ENCODE measurements around the gene SNCAIP. TPM values are rescaled to one million over a fixed set of nuclear protein-coding genes. Genes with fewer than 3 reads are reported as not detected.

SNCAIP gene
- total and polyA plus RNA-seq, 9 of the 15 experiments (the other 6 are each of a cell fraction or from before 2014, with no cell fraction given), result 0.04 TPM; not detected in 8

GRCh38 chr5:122374110-122374509 lies 62.1 kb downstream of the SNCAIP start:
- TF ChIP-seq ZNF696 (CRISPR knock-in tag; conservative IDR thresholded peaks at IDR 0.05), result no peak
- no peak for TF ChIP-seq ZC3H8 (IDR thresholded peaks at IDR 0.05)
- no peak for TF ChIP-seq NELFE (IDR thresholded peaks at IDR 0.05; ENCODE audit: insufficient read depth, insufficient read length)
- TF ChIP-seq ZNF217 (CRISPR knock-in tag; IDR thresholded peaks at IDR 0.05), result no peak
- no peak for TF ChIP-seq NFRKB (IDR thresholded peaks at IDR 0.05; ENCODE audit: low read depth)
- no peak for TF ChIP-seq SMC3 (conservative IDR thresholded peaks at IDR 0.05; ENCODE audit: insufficient read depth, low read depth, low read length)
- no peak for TF ChIP-seq NFXL1 (CRISPR knock-in tag; IDR thresholded peaks at IDR 0.05)
- no peak for TF ChIP-seq BCOR (IDR thresholded peaks at IDR 0.05)
- TF ChIP-seq ETV1 (tag; conservative IDR thresholded peaks at IDR 0.05; ENCODE audit: low read depth), result no peak
- TF ChIP-seq ZNF609 (CRISPR knock-in tag; IDR thresholded peaks at IDR 0.05; ENCODE audit: borderline replicate concordance), result no peak
- TF ChIP-seq MBD2 (IDR thresholded peaks at IDR 0.05; ENCODE audit: borderline replicate concordance, low read depth), result no peak
- no peak for TF ChIP-seq KLF16 (IDR thresholded peaks at IDR 0.05)
- no peak for TF ChIP-seq ZHX1 (conservative IDR thresholded peaks at IDR 0.05; ENCODE audit: low read length)
- no peak for TF ChIP-seq LEF1 (IDR thresholded peaks at IDR 0.05)
- no peak for TF ChIP-seq ZNF551 (CRISPR knock-in tag; IDR thresholded peaks at IDR 0.05)
- no peak for TF ChIP-seq HSF4 (CRISPR knock-in tag; IDR thresholded peaks at IDR 0.05; ENCODE audit: borderline replicate concordance)
- Histone ChIP-seq H3K4me1 (replicated peaks in 1 of 2; ENCODE audit: control insufficient read depth in 2 of 2, insufficient read depth in 2 of 2, low read length in 2 of 2) (no peaks in the 10 kb centered on the region), H3K27ac (ENCODE audit: extremely low read depth, low read depth, low read length) (no peak overlapping the region), H2AFZ (ENCODE audit: low read depth, low read length) (no peak overlapping the region), H3K27me3 (ENCODE audit: control insufficient read depth in 2 of 2, insufficient read depth in 2 of 2, low read length in 2 of 2) (no peaks in the 10 kb centered on the region), H3K9me3 (replicated peaks; ENCODE audit: control insufficient read depth, insufficient read depth, low read depth, low read length) (no peaks in the 10 kb centered on the region), H3K9me1 (ENCODE audit: control insufficient read depth, insufficient read depth, low read length) (no peaks in the 10 kb centered on the region), H3K4me3 (no peak overlapping the region), H3K9ac (ENCODE audit: insufficient read depth in 1 of 2, low read depth in 2 of 2, low read length in 2 of 2) (no peak overlapping the region), H3K4me2 (ENCODE audit: insufficient read depth, low read length) (no peak overlapping the region), H3K79me2 (ENCODE audit: control insufficient read depth, insufficient read depth, low read length) (no peaks in the 10 kb centered on the region), H4K20me1 (replicated peaks; ENCODE audit: control insufficient read depth, insufficient read depth, low read length) (no peaks in the 10 kb centered on the region), H3K36me3 (ENCODE audit: control insufficient read depth, insufficient read depth, low read length) (no peaks in the 10 kb centered on the region)
- CTCF ChIA-PET (ENCODE audit: low intra/inter-chr PET ratio), result no interaction called here
- no TSS peak for BruUV-seq (replicated peaks)
- no peak for FAIRE-seq
- intact Hi-C loops (cut with micrococcal nuclease), result no loop called here
- in situ Hi-C loops (cut with MboI), result no loop called here
- POLR2A ChIA-PET, result no interaction called here
- DNase-seq (ENCODE audit: extremely low read depth in 1 of 4, low spot score in 3 of 4), result no peak
- no peak for ATAC-seq
